Motor neuron (in vitro differentiated cells): ENCODE data around the gene GCNT2. TPM values are rescaled to one million over a fixed set of nuclear protein-coding genes. Genes with fewer than 3 reads are reported as not detected.
A peak's percentile ranks its signal among the peaks of the same experiment; 100 is the strongest.

ENCODE experiments used
- ATAC-seq, 8 experiments: fragments of 200-7000 bp; cut with Tn5 transposase; replicated peaks in 6 of 8; 2 replicates each; pipeline ENCODE4 v1.8.0; 2021; ENCODE audit warnings: mild to moderate bottlenecking in 8 of 8, moderate library complexity in 8 of 8
- H3K27ac ChIP-seq, 2 donors: fragments of 250-450 bp; sonication (Bioruptor Pico); 2 replicates each; pipeline ENCODE4 v1.9.0; 2021; ENCODE audit warnings: antibody characterized with exemption in 2 of 2, mild to moderate bottlenecking in 2 of 2, moderate library complexity in 1 of 2
- H3K4me1 ChIP-seq, 2 donors: fragments of 250-450 bp; sonication (Bioruptor Pico); replicated peaks in 1 of 2; 2 replicates each; pipeline ENCODE4 v1.6.1; 2021; ENCODE audit warnings: antibody characterized with exemption in 2 of 2, mild to moderate bottlenecking in 2 of 2, moderate library complexity in 1 of 2
- H3K4me3 ChIP-seq, 5 donors: fragments of 250-450 bp; sonication (Bioruptor Pico); 2 replicates each; pipeline ENCODE4 v1.9.0; 2021; ENCODE audit warnings: antibody characterized with exemption in 5 of 5, mild to moderate bottlenecking in 5 of 5, moderate library complexity in 4 of 5
- WGBS, 10 experiments: fragments of 450-650 bp; shearing (Covaris generic); methylation state at CpG; one replicate each; pipeline ENCODE4 v1.0.0; 2022; 5-methylcytosine and 5-hydroxymethylcytosine counted together
- in situ Hi-C, 9 experiments: fragments of 400-800 bp; cut with MboI; loops; one replicate each; pipeline ENCODE4 v1.15.0; 2021; ENCODE audit warnings: low sequenced_read_pairs in 9 of 9, low pct_unique_long_range_greater_than_20kb in 2 of 9; ENCODE audit not compliant: unreplicated experiment in 9 of 9
- total RNA-seq, 8 experiments: library from RNA; unstranded; fragments of 300-600 nt; gene quantifications; 2 replicates each; pipeline versions ENCODE4 v1.2.3 to v1.2.4, GENCODE V29; 2022

Gene GCNT2
- total RNA-seq, 8 experiments from 2014 or later, result 0.51 to 19.7 (median 8.0) TPM

- 22 to 100% (median 86%) methylated on average over 1 of the region's 1 CpG; no CpG with 5 or more reads in 3 of the 10 experiments for WGBS, 10 experiments
- in situ Hi-C loops, result no loop called here
- ATAC-seq, result no peak
- no peak overlapping the region for H3K4me3 ChIP-seq
- no peaks in the 10 kb centered on the region for H3K4me1 ChIP-seq
- no peak overlapping the region for H3K27ac ChIP-seq
These were observed 14.0 kb downstream of the GCNT2 start for GRCh38 chr6:10535193-10535592.

- in situ Hi-C loops, result no loop called here
- WGBS, 10 experiments, result 27 to 100% (median 93%) methylated on average over 1 to 5 of the region's 5 CpGs; no CpG with 5 or more reads in 2 of the 10 experiments
- no peaks in the 10 kb centered on the region for H3K4me1 ChIP-seq
- H3K4me3 ChIP-seq, result no peak overlapping the region
- no peak for ATAC-seq
- H3K27ac ChIP-seq, result no peak overlapping the region
These were observed 16.6 kb downstream of the GCNT2 start for GRCh38 chr6:10537726-10538125.

DNA sequence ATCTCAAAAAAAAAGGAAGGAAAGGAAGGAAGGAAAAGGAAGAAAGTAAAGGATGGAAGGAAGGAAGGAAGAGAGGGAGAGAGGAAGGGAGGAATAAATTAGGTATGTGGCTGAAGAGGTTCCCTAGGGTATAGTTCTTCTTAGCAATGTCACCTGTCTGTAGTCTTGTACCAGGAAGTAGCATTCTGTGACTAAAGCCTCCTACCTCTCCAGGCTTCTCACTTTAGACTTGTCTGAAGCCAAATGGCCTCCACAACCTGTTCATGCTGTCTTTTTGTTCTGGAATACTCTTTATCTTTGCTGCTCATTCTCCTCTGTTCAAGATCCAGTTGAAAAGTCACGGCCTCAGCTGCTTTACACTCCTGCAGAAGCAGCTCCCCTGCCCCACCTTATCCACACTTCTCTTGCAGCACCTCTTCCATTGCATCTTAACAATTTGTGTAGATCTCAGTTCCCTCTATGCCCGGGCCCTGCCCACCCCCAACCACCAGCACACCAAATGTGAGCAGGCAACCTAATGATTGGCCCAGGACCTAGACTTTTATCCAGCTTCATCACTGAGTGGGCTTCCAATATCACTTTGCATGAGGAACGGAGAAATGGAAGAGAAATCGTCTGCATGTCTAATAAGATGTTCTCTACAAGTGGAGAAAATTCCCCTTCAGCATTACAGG is 19.1 kb downstream of the GCNT2 start:
- H3K4me1 ChIP-seq, result no peaks in the 10 kb centered on the region
- no peak overlapping the region for H3K27ac ChIP-seq
- no peak for ATAC-seq
- WGBS, 10 experiments, result 20 to 100% (median 73%) methylated on average over 1 to 3 of the region's 4 CpGs; no CpG with 5 or more reads in 2 of the 10 experiments
- no peak overlapping the region for H3K4me3 ChIP-seq
- in situ Hi-C loops, result no loop called here

DNA sequence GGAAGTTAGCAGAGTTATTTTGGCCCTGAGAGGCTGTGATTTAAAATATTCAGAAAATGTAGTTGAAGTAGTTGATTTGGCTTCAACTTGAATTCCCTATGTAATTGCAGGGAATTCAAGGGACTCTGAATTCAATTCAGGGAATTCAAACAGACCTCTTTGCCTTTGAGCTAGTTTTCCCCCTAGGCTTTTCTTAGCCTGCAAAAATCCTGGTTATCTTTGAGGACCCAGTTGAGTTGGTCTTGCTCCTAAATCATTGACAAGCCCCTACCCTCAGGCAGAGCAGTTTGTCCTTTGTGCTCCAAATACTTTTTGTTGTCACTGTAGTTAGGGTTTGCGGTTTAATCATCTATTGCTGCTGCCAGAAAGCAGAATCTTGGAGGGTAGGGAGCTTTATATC is 20.4 kb downstream of the GCNT2 start:
- in situ Hi-C loops, result no loop called here
- no peak overlapping the region for H3K27ac ChIP-seq
- 0 to 82% (median 70%) methylated on average over 1 of the region's 1 CpG; no CpG with 5 or more reads in 2 of the 10 experiments for WGBS, 10 experiments

GRCh38 chr6:10542213-10542612 is 21.1 kb downstream of the GCNT2 start:
- Histone ChIP-seq H3K4me1 (no peaks in the 10 kb centered on the region), H3K4me3 (no peak overlapping the region), H3K27ac (no peak overlapping the region)
- in situ Hi-C loops, result no loop called here
- WGBS, 10 experiments, result 22 to 100% (median 88%) methylated on average over 1 to 2 of the region's 2 CpGs
- peak in 1 of 8 experiments; percentile 13 for ATAC-seq

More for the DNA sequence above, 20.4 kb downstream of the GCNT2 start:
- Histone ChIP-seq H3K4me3 (no peak overlapping the region), H3K4me1 (no peaks in the 10 kb centered on the region)
- no peak for ATAC-seq

- Histone ChIP-seq H3K4me1 (peaks cover 0 to 4% of the 10 kb centered on the region in 2 donors), H3K27ac (no peak overlapping the region), H3K4me3 (no peak overlapping the region)
- 0 to 100% (median 82%) methylated on average over 2 of the region's 2 CpGs for WGBS, 10 experiments
- in situ Hi-C loops, result no loop called here
- no peak for ATAC-seq
These were observed 22.3 kb downstream of the GCNT2 start for GRCh38 chr6:10543488-10543887.

GRCh38 chr6:10545482-10545881 is 24.3 kb downstream of the GCNT2 start:
- WGBS, 10 experiments, result 11 to 96% (median 60%) methylated on average over 2 to 4 of the region's 4 CpGs; no CpG with 5 or more reads in 1 of the 10 experiments
- in situ Hi-C loops, result no loop called here
- H3K4me1 ChIP-seq, result peaks cover 0 to 4% of the 10 kb centered on the region in 2 donors
- no peak overlapping the region for H3K27ac ChIP-seq
- no peak overlapping the region for H3K4me3 ChIP-seq
- ATAC-seq, result no peak

DNA sequence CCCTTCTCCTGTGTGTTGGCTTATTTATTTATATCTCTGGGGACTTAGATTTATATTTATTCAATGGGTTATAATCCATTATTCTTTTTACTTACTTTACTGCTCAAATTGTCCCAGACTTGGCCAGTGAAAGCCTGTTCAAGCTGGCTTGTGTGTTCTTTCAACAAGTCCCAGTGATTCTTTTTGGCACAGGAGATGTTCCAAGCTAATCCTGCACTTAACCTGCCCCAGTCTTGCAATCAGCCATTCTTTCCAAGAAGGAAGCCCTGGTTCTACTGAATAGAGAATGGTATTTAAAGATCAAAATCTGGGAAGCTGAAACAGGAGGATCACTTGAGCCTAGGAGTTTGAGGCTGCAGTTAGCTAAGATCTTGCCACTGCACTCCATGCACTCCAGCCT is 26.7 kb downstream of the GCNT2 start:
- in situ Hi-C loops, result no loop called here
- peaks cover 0 to 4% of the 10 kb centered on the region in 2 donors for H3K4me1 ChIP-seq
- ATAC-seq, result no peak
- no peak overlapping the region for H3K27ac ChIP-seq
- no peak overlapping the region for H3K4me3 ChIP-seq

GRCh38 chr6:10550764-10551163 is 29.6 kb downstream of the GCNT2 start:
- 0 to 100% (median 17%) methylated on average over 1 of the region's 1 CpG; no CpG with 5 or more reads in 3 of the 10 experiments for WGBS, 10 experiments
- ATAC-seq, result peak in 2 of 8 experiments; percentile 3 to 58
- in situ Hi-C loops, result no loop called here
- Histone ChIP-seq H3K4me1 (peaks cover 10 to 13% of the 10 kb centered on the region in 2 donors), H3K27ac (no peak overlapping the region), H3K4me3 (no peak overlapping the region)

- in situ Hi-C loops, result no loop called here
- Histone ChIP-seq H3K4me1 (peaks cover 10 to 21% of the 10 kb centered on the region in 2 donors), H3K27ac (no peak overlapping the region), H3K4me3 (no peak overlapping the region)
- ATAC-seq, result peak in 2 of 8 experiments; percentile 18 to 79
- 6 to 90% (median 81%) methylated on average over 1 to 5 of the region's 5 CpGs; no CpG with 5 or more reads in 2 of the 10 experiments for WGBS, 10 experiments
These were observed 31.2 kb downstream of the GCNT2 start for GRCh38 chr6:10552270-10552810.

DNA sequence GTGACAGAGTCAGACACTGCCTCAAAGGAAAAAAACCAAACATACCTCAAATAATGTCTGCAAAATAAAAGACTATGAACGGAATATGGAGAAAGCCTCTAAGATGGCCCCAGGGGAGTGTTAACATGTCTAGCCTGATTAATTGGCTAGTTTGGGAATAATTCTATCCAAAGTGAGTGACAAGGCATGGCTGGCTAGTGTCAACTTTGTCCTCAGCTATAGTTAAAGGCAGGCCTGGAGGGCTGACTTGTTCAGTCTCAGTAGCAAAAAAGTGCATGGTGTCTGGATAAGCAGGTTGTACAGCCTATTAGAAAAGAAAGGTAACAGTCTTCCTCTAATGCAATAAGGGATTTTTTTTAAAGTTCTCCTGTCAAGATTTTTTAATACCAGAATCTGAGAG is 32.7 kb downstream of the GCNT2 start:
- Histone ChIP-seq H3K4me3 (no peak overlapping the region), H3K27ac (no peak overlapping the region), H3K4me1 (peaks cover 10 to 24% of the 10 kb centered on the region in 2 donors)
- 44 to 100% (median 86%) methylated on average over 1 of the region's 1 CpG; no CpG with 5 or more reads in 7 of the 10 experiments for WGBS, 10 experiments
- no peak for ATAC-seq
- in situ Hi-C loops, result no loop called here

DNA sequence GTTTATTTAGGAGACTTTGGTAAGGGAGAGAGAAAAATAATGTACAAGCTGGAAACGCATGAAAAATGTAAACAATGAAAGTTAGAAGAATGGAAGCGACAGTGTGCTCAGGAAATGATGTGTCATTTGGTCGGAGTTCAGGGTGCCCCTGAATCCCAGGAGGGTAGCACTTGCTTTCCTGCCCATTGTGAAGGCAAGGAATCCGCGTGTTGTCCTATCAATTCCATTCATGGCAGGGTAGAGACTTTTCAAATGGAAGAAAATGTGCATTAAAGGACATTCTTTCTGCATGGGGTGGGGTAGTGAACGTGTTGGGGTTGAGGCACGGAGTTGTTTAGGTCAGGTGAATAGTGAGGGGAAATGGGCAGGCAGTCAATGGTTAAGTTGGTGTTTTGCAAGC is 33.7 kb downstream of the GCNT2 start:
- WGBS, 10 experiments, result 0 to 92% (median 20%) methylated on average over 1 to 7 of the region's 7 CpGs
- no peak for ATAC-seq
- in situ Hi-C loops, result no loop called here
- Histone ChIP-seq H3K27ac (no peak overlapping the region), H3K4me3 (no peak overlapping the region), H3K4me1 (peaks cover 14 to 32% of the 10 kb centered on the region in 2 donors)

DNA sequence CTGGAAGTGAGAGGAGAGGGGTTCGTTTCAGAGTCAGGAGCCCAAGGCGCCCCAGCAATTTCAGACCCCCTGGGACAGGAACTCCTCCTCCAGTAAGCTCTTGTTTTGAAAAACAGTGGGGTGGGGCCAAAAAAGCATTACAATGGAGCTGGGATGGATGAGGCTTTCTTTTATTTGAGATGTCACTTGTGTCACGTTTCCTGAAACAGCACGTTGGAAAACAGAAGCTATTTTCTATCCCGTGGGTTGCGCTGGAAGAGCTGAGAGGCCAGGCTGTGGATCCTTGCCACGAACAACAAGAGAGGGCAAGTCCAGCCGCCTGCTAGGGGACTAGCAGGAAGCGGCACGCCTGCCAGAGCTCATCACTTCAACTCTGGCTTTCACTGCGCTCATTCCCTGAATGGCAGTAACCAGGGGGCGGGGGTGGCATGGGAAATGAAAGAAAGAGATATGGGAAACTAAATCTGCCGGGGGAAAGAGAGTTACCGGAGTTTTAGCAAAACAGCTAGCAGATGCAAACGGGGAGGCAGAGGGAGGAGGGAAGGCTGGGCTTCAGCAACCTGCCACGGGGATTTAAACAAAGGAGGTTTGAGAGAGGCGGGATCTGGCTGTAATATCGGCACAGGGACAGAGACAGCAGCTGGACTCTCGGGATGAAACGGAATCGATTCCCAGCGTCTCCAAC is 34.6 kb downstream of the GCNT2 start:
- peak overlapping the region; percentile 32 to 62 (median 41) for H3K4me3 ChIP-seq
- 0 to 14% (median 0%) methylated on average over 5 to 15 of the region's 22 CpGs; no CpG with 5 or more reads in 3 of the 10 experiments for WGBS, 10 experiments
- peaks cover 16 to 42% of the 10 kb centered on the region in 2 donors for H3K4me1 ChIP-seq
- in situ Hi-C loops, result no loop called here
- ATAC-seq, result peak; percentile 59 to 90 (median 84)
- H3K27ac ChIP-seq, result peak overlapping the region; percentile 67 to 74
